ENCODE measurements around the gene CC2D1A. TPM values are rescaled to one million over a fixed set of nuclear protein-coding genes. Genes with fewer than 3 reads are reported as not detected.

The CC2D1A gene
- total and polyA plus RNA-seq, 4 donors: 19.3 to 39.5 (median 29.4) TPM

DNA sequence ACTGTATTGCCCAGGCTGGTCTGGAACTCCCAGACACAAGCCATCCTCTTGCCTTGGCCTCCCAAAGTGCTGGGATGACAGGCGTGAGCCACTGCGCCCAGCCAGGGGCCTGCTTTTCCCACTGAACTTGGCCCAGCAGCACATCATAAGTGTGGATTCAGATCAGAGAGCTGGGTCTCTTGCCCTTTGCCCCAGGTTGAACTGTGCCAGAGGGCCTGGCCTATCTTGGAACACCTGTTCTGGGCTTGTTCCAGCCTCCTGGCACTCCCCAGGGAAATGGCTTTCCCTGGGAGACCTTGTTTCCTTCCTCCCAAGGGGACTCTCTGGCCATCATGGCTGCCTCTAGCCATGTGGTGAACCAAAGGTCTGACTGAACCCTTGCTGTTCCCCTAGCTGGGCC lies 3.4 kb downstream of the CC2D1A start:
- no peak for ATAC-seq (ENCODE audit: insufficient read depth, low FRiP score)
- H3K27ac ChIP-seq (ENCODE audit: low read depth in 1 of 2, low read length in 1 of 2): no peak overlapping the region
- 98 to 100% methylated on average over 2 of the region's 2 CpGs for WGBS, 2 donors
- peaks cover 0 to 23% (median 5%) of the 10 kb centered on the region in 4 donors for H3K36me3 ChIP-seq (ENCODE audit: control insufficient read depth in 4 of 4, insufficient read depth in 4 of 4, low read length in 4 of 4)
- no peak overlapping the region for H3K4me3 ChIP-seq
- peaks cover 0 to 11% (median 3%) of the 10 kb centered on the region in 5 donors for H3K4me1 ChIP-seq (ENCODE audit: control insufficient read depth in 5 of 5, insufficient read depth in 5 of 5, low read length in 5 of 5)
- no peak for DNase-seq
- H3K27me3 ChIP-seq (ENCODE audit: control insufficient read depth in 3 of 3, insufficient read depth in 3 of 3, low read length in 2 of 3): no peaks in the 10 kb centered on the region
- no peaks in the 10 kb centered on the region for H3K9me3 ChIP-seq (ENCODE audit: control insufficient read depth in 4 of 4, insufficient read depth in 3 of 4, low read length in 3 of 4)
- TF ChIP-seq, protein P1, sequence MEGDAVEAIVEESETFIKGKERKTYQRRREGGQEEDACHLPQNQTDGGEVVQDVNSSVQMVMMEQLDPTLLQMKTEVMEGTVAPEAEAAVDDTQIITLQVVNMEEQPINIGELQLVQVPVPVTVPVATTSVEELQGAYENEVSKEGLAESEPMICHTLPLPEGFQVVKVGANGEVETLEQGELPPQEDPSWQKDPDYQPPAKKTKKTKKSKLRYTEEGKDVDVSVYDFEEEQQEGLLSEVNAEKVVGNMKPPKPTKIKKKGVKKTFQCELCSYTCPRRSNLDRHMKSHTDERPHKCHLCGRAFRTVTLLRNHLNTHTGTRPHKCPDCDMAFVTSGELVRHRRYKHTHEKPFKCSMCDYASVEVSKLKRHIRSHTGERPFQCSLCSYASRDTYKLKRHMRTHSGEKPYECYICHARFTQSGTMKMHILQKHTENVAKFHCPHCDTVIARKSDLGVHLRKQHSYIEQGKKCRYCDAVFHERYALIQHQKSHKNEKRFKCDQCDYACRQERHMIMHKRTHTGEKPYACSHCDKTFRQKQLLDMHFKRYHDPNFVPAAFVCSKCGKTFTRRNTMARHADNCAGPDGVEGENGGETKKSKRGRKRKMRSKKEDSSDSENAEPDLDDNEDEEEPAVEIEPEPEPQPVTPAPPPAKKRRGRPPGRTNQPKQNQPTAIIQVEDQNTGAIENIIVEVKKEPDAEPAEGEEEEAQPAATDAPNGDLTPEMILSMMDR (IDR thresholded peaks at IDR 0.05; ENCODE audit: control extremely low read depth, extremely low read depth): no peak
- H3K9ac ChIP-seq (ENCODE audit: insufficient read depth in 1 of 2, low read length in 2 of 2): no peak overlapping the region

DNA sequence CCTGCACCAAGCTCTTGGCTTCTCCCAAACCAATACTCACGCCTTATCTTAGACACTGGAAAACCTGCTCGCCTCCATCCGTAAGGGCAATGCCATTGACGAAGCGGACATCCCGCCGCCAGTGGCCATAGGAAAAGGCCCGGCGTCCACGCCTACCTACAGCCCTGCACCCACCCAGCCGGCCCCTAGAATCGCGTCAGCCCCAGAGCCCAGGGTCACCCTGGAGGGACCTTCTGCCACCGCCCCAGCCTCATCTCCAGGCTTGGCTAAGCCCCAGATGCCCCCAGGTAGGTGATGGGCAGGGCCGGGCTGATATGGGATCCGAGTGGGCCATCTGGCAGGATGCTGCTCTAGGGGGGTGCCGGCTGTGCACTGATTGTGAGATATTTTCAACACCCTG lies 7.4 kb downstream of the CC2D1A start:
- Histone ChIP-seq H3K4me1 (ENCODE audit: control insufficient read depth in 5 of 5, insufficient read depth in 5 of 5, low read length in 5 of 5) (no peaks in the 10 kb centered on the region), H3K27ac (ENCODE audit: low read depth in 1 of 2, low read length in 1 of 2) (no peak overlapping the region), H3K9me3 (ENCODE audit: control insufficient read depth in 4 of 4, insufficient read depth in 3 of 4, low read length in 3 of 4) (no peaks in the 10 kb centered on the region), H3K4me3 (no peak overlapping the region), H3K27me3 (ENCODE audit: control insufficient read depth in 3 of 3, insufficient read depth in 3 of 3, low read length in 2 of 3) (no peaks in the 10 kb centered on the region), H3K36me3 (ENCODE audit: control insufficient read depth in 4 of 4, insufficient read depth in 4 of 4, low read length in 4 of 4) (peaks cover 3 to 35% (median 7%) of the 10 kb centered on the region in 4 donors), H3K9ac (ENCODE audit: insufficient read depth in 1 of 2, low read length in 2 of 2) (no peak overlapping the region)
- DNase-seq (no peak), ATAC-seq (ENCODE audit: insufficient read depth, low FRiP score) (no peak)
- 96 to 97% methylated on average over 17 of the region's 17 CpGs for WGBS, 2 donors
- TF ChIP-seq, protein P1 (IDR thresholded peaks at IDR 0.05; ENCODE audit: control extremely low read depth, extremely low read depth): no peak

DNA sequence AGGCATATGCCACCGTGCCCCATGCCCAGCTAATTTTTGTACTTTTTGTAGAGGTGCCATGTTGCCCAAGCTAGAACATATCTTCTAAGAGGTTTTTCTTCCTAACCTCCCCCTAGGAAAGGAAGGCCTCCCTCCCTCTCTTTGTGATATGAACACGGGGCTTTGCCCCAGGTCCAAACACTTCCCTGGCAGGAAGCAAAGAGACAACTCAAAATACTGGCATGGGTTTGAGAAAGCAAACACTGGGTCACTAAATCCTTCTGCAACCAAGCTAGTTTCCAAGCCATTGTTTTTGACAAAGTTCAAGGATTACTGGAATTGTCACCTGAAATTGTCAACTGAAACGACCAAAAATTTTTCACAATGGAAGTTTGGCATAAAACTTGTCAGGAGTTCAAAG lies 8.8 kb downstream of the CC2D1A start:
- no peak overlapping the region for H3K27ac ChIP-seq (ENCODE audit: low read depth in 1 of 2, low read length in 1 of 2)
- H3K4me1 ChIP-seq (ENCODE audit: control insufficient read depth in 5 of 5, insufficient read depth in 5 of 5, low read length in 5 of 5): no peaks in the 10 kb centered on the region
- no peaks in the 10 kb centered on the region for H3K27me3 ChIP-seq (ENCODE audit: control insufficient read depth in 3 of 3, insufficient read depth in 3 of 3, low read length in 2 of 3)
- DNase-seq (no peak), ATAC-seq (ENCODE audit: insufficient read depth, low FRiP score) (no peak)
- TF ChIP-seq, protein P1 (IDR thresholded peaks at IDR 0.05; ENCODE audit: control extremely low read depth, extremely low read depth): no peak
- no peaks in the 10 kb centered on the region for H3K9me3 ChIP-seq (ENCODE audit: control insufficient read depth in 4 of 4, insufficient read depth in 3 of 4, low read length in 3 of 4)
- no peak overlapping the region for H3K4me3 ChIP-seq
- H3K9ac ChIP-seq (ENCODE audit: insufficient read depth in 1 of 2, low read length in 2 of 2): no peak overlapping the region
- 80 to 91% methylated on average over 3 of the region's 3 CpGs for WGBS, 2 donors
- H3K36me3 ChIP-seq (ENCODE audit: control insufficient read depth in 4 of 4, insufficient read depth in 4 of 4, low read length in 4 of 4): peaks cover 3 to 42% (median 7%) of the 10 kb centered on the region in 4 donors

DNA sequence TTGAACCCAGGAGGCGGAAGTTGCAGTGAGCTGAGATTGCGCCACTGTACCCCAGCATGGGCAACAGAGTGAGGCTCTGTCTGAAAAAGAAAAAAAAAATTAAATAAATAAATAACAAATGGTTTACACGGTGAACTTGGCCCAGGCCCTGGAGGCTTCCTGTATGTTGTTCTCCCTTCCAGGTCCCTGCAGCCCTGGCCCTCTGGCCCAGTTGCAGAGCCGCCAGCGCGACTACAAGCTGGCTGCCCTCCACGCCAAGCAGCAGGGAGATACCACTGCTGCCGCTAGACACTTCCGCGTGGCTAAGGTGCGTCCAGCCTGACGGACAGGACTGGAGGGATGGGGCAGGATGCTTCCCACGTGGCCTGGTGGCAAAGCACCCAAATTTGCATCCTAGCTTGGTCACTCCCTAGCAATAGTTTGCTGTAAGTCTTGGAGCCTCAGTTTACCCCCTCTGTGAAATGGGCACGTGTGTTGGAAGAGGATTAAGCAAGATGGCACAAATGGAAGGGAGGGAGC lies 11.9 kb downstream of the CC2D1A start:
- Histone ChIP-seq H3K9me3 (ENCODE audit: control insufficient read depth in 4 of 4, insufficient read depth in 3 of 4, low read length in 3 of 4) (peaks cover 0 to 6% (median 0%) of the 10 kb centered on the region in 4 donors), H3K4me1 (ENCODE audit: control insufficient read depth in 5 of 5, insufficient read depth in 5 of 5, low read length in 5 of 5) (no peaks in the 10 kb centered on the region), H3K27me3 (ENCODE audit: control insufficient read depth in 3 of 3, insufficient read depth in 3 of 3, low read length in 2 of 3) (no peaks in the 10 kb centered on the region), H3K27ac (ENCODE audit: low read depth in 1 of 2, low read length in 1 of 2) (no peak overlapping the region), H3K36me3 (ENCODE audit: control insufficient read depth in 4 of 4, insufficient read depth in 4 of 4, low read length in 4 of 4) (peaks cover 7 to 47% (median 21%) of the 10 kb centered on the region in 4 donors), H3K9ac (ENCODE audit: insufficient read depth in 1 of 2, low read length in 2 of 2) (no peak overlapping the region), H3K4me3 (no peak overlapping the region)
- DNase-seq (no peak), ATAC-seq (ENCODE audit: insufficient read depth, low FRiP score) (no peak)
- 69 to 73% methylated on average over 14 of the region's 14 CpGs for WGBS, 2 donors
- TF ChIP-seq, protein P1 (IDR thresholded peaks at IDR 0.05; ENCODE audit: control extremely low read depth, extremely low read depth): no peak

All from lung (tissue), 12 donors.